T-helper 1 cell treated with Interleukin-12 subunit alpha and Interleukin-12 subunit beta and Interleukin-4 antibody, amounts not matched to agents 30 μg/mL and 1 μg/mL, for 36 hours (primary cell): ENCODE data around the gene ANKRD31.
"Not testable (repeated sequence)": the region's sequence is repeated elsewhere in the genome, so short reads cannot be mapped to it uniquely, and the experiment has no call there.

ENCODE experiments used
- H3K27ac Mint-ChIP-seq: one replicate; pipeline ENCODE4 v1.8.0; 2021; ENCODE audit warnings: mild to moderate bottlenecking, mixed read lengths
- H3K27me3 Mint-ChIP-seq: one replicate; pipeline ENCODE4 v1.8.0; 2021; ENCODE audit warnings: low read depth, mixed read lengths
- H3K36me3 Mint-ChIP-seq: one replicate; pipeline ENCODE4 v1.8.0; 2021; ENCODE audit warnings: low read depth, mixed read lengths
- H3K4me1 Mint-ChIP-seq: one replicate; pipeline ENCODE4 v1.8.0; 2021; ENCODE audit warnings: low read depth, mixed read lengths
- H3K4me3 Mint-ChIP-seq: one replicate; pipeline ENCODE4 v1.8.0; 2021; ENCODE audit warnings: mild to moderate bottlenecking, moderate library complexity, mixed read lengths
- H3K9me3 Mint-ChIP-seq: one replicate; pipeline ENCODE4 v1.8.0; 2021; ENCODE audit warnings: mixed read lengths

Gene ANKRD31

GRCh38 chr5:75148051-75148450 is 88.6 kb downstream of the ANKRD31 start:
- Mint-ChIP-seq H3K36me3 (no peaks in the 10 kb centered on the region), H3K4me3 (no peak overlapping the region), H3K9me3 (peaks cover 7% of the 10 kb centered on the region), H3K4me1 (no peaks in the 10 kb centered on the region), H3K27me3 (no peaks in the 10 kb centered on the region), H3K27ac (no peak overlapping the region)

GRCh38 chr5:75142566-75143136 is 94.0 kb downstream of the ANKRD31 start:
- no peaks in the 10 kb centered on the region for H3K36me3 Mint-ChIP-seq
- no peak overlapping the region for H3K27ac Mint-ChIP-seq
- no peaks in the 10 kb centered on the region for H3K4me1 Mint-ChIP-seq
- H3K9me3 Mint-ChIP-seq, result no peaks in the 10 kb centered on the region
- H3K4me3 Mint-ChIP-seq, result no peak overlapping the region
- H3K27me3 Mint-ChIP-seq, result no peaks in the 10 kb centered on the region

- no peaks in the 10 kb centered on the region for H3K36me3 Mint-ChIP-seq
- H3K27me3 Mint-ChIP-seq, result no peaks in the 10 kb centered on the region
- H3K9me3 Mint-ChIP-seq, result no peaks in the 10 kb centered on the region
- no peaks in the 10 kb centered on the region for H3K4me1 Mint-ChIP-seq
- H3K4me3 Mint-ChIP-seq, result no peak overlapping the region
- H3K27ac Mint-ChIP-seq, result no peak overlapping the region
These were observed 96.4 kb downstream of the ANKRD31 start for GRCh38 chr5:75140277-75140676.

- Mint-ChIP-seq H3K4me1 (no peaks in the 10 kb centered on the region), H3K36me3 (no peaks in the 10 kb centered on the region), H3K4me3 (no peak overlapping the region), H3K27ac (no peak overlapping the region), H3K27me3 (no peaks in the 10 kb centered on the region), H3K9me3 (peaks cover 7% of the 10 kb centered on the region)
These were observed 98.0 kb downstream of the ANKRD31 start for GRCh38 chr5:75138689-75139088.

GRCh38 chr5:75130818-75131349 is 105.8 kb downstream of the ANKRD31 start:
- H3K27ac Mint-ChIP-seq, result no peak overlapping the region
- no peaks in the 10 kb centered on the region for H3K4me1 Mint-ChIP-seq
- no peaks in the 10 kb centered on the region for H3K36me3 Mint-ChIP-seq
- no peak overlapping the region for H3K4me3 Mint-ChIP-seq
- peaks cover 13% of the 10 kb centered on the region for H3K9me3 Mint-ChIP-seq
- no peaks in the 10 kb centered on the region for H3K27me3 Mint-ChIP-seq

GRCh38 chr5:75116856-75117255 is 119.8 kb downstream of the ANKRD31 start:
- Mint-ChIP-seq H3K27me3 (no peaks in the 10 kb centered on the region), H3K27ac (no peak overlapping the region), H3K4me3 (no peak overlapping the region), H3K9me3 (peaks cover 19% of the 10 kb centered on the region), H3K4me1 (no peaks in the 10 kb centered on the region), H3K36me3 (no peaks in the 10 kb centered on the region)

GRCh38 chr5:75114311-75114710 is 122.4 kb downstream of the ANKRD31 start:
- H3K36me3 Mint-ChIP-seq, H3K27me3 Mint-ChIP-seq, H3K4me3 Mint-ChIP-seq, H3K9me3 Mint-ChIP-seq, H3K27ac Mint-ChIP-seq, H3K4me1 Mint-ChIP-seq: not testable (repeated sequence)

- Mint-ChIP-seq H3K36me3 (no peaks in the 10 kb centered on the region), H3K4me1 (no peaks in the 10 kb centered on the region), H3K27ac (no peak overlapping the region), H3K27me3 (no peaks in the 10 kb centered on the region), H3K9me3 (no peaks in the 10 kb centered on the region), H3K4me3 (no peak overlapping the region)
These were observed 123.1 kb downstream of the ANKRD31 start for GRCh38 chr5:75113354-75114113.

GRCh38 chr5:75108931-75109596 is 127.6 kb downstream of the ANKRD31 start:
- H3K27me3 Mint-ChIP-seq, result no peaks in the 10 kb centered on the region
- H3K4me1 Mint-ChIP-seq, result no peaks in the 10 kb centered on the region
- no peaks in the 10 kb centered on the region for H3K36me3 Mint-ChIP-seq
- H3K4me3 Mint-ChIP-seq, result no peak overlapping the region
- H3K27ac Mint-ChIP-seq, result no peak overlapping the region
- no peaks in the 10 kb centered on the region for H3K9me3 Mint-ChIP-seq

GRCh38 chr5:75108515-75108914 is 128.2 kb downstream of the ANKRD31 start:
- Mint-ChIP-seq H3K4me1 (no peaks in the 10 kb centered on the region), H3K27ac (no peak overlapping the region), H3K27me3 (no peaks in the 10 kb centered on the region), H3K4me3 (no peak overlapping the region), H3K36me3 (no peaks in the 10 kb centered on the region), H3K9me3 (no peaks in the 10 kb centered on the region)

GRCh38 chr5:75095956-75096355 is 140.7 kb downstream of the ANKRD31 start:
- peaks cover 15% of the 10 kb centered on the region for H3K9me3 Mint-ChIP-seq
- H3K4me3 Mint-ChIP-seq, H3K4me1 Mint-ChIP-seq, H3K27me3 Mint-ChIP-seq, H3K27ac Mint-ChIP-seq, H3K36me3 Mint-ChIP-seq: not testable (repeated sequence)

GRCh38 chr5:75091597-75091996 is 145.1 kb downstream of the ANKRD31 start:
- Mint-ChIP-seq H3K9me3 (no peaks in the 10 kb centered on the region), H3K4me3 (no peak overlapping the region), H3K36me3 (no peaks in the 10 kb centered on the region), H3K27ac (no peak overlapping the region), H3K27me3 (no peaks in the 10 kb centered on the region), H3K4me1 (peaks cover 1% of the 10 kb centered on the region)

- Mint-ChIP-seq H3K9me3 (no peaks in the 10 kb centered on the region), H3K36me3 (no peaks in the 10 kb centered on the region), H3K27me3 (no peaks in the 10 kb centered on the region), H3K4me1 (peaks cover 1% of the 10 kb centered on the region), H3K27ac (no peak overlapping the region), H3K4me3 (no peak overlapping the region)
These were observed 147.0 kb downstream of the ANKRD31 start for GRCh38 chr5:75089662-75090061.

- Mint-ChIP-seq H3K4me1 (peaks cover 1% of the 10 kb centered on the region), H3K27me3 (no peaks in the 10 kb centered on the region), H3K4me3 (no peak overlapping the region), H3K36me3 (no peaks in the 10 kb centered on the region), H3K9me3 (no peaks in the 10 kb centered on the region), H3K27ac (no peak overlapping the region)
These were observed 147.5 kb downstream of the ANKRD31 start for GRCh38 chr5:75089137-75089536.

- no peaks in the 10 kb centered on the region for H3K27me3 Mint-ChIP-seq
- H3K9me3 Mint-ChIP-seq, result no peaks in the 10 kb centered on the region
- no peak overlapping the region for H3K4me3 Mint-ChIP-seq
- no peaks in the 10 kb centered on the region for H3K36me3 Mint-ChIP-seq
- H3K4me1 Mint-ChIP-seq, result peaks cover 1% of the 10 kb centered on the region
- no peak overlapping the region for H3K27ac Mint-ChIP-seq
These were observed 148.0 kb downstream of the ANKRD31 start for GRCh38 chr5:75088648-75089047.
